DMS153 treated with DMSO at 0.1 percent for 48 hours (cell line): Measurements from ENCODE around the gene DNAH11.
"Not testable (repeated sequence)": the region's sequence is repeated elsewhere in the genome, so short reads cannot be mapped to it uniquely, and the experiment has no call there.

Experiments used
- DNase-seq: peaks from one replicate; lab custom pipeline; 2025; ENCODE audit not compliant: unreplicated experiment; lab: John Stamatoyannopoulos, UW

DNAH11 gene

DNA sequence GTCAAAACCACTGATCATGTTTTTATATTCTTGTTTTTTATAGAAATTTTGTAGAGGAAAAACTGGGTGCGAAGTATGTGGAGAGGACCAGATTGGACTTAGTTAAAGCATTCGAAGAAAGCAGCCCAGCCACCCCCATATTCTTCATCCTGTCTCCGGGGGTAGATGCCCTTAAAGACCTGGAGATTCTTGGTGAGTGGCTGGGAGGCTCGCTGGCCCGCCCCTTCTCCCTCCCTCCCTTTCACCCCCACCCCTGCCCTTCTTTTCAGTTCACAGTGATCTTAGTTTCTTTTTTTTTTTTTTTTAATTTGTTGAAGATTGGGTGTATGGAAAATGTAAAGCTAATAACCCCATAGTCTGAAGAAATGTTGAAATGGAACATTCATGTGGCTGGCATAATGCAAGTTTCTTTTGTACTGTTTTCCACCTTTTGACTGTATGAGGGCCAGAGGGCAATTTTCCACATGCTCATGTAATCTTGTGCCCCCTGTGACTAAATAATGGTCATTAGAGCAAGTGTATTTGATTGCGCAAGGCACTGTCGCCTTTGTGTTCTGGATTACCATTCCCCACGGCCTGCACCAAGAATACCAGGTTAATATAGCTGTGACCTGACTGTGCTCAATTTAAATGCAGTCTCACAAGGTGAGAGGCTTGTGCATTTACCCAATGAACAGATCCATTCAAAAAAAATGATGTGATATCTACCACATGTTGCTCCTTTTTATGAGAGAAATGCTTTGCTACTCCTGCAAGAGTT is 325.2 kb downstream of the DNAH11 start:
- no peak for DNase-seq

- no peak for DNase-seq
Measured at GRCh38 chr7:21868576-21868850, 325.7 kb downstream of the DNAH11 start.

DNA sequence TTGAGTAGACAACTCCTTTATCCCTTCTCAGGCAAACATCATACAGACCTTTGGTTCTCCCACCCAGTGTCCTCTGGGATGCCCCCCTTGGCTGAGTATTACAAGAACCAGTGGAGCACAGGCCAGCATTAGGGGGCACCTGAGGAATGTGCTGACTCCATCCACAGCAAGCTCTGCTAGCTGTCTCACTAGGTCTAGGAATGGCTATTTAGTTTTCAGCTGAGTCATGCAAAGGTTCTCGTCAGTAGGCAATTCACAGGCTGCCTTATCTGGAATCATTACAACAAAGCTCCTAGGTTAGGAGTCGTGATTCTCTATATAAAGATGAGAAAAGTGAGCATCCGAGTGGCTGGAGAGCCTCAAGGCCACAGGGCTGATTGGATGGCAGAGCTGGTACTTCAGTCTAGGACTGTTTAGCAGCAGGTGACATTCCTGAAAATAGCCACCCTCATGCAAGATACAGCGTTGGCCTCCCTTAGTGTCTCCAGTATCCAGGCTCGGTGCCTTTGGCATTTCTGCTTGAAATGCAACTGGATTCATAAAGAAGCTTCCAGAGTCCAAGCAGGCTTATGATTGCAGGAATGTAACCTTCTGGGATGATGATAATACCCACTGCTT is 327.1 kb downstream of the DNAH11 start:
- no peak for DNase-seq

- DNase-seq: no peak
Measured at GRCh38 chr7:21883069-21883468, 340.2 kb downstream of the DNAH11 start.

- not testable (repeated sequence) for DNase-seq
Measured at GRCh38 chr7:21883501-21883900, 340.7 kb downstream of the DNAH11 start.

- DNase-seq: no peak
Measured at GRCh38 chr7:21884496-21884895, 341.7 kb downstream of the DNAH11 start.

DNA sequence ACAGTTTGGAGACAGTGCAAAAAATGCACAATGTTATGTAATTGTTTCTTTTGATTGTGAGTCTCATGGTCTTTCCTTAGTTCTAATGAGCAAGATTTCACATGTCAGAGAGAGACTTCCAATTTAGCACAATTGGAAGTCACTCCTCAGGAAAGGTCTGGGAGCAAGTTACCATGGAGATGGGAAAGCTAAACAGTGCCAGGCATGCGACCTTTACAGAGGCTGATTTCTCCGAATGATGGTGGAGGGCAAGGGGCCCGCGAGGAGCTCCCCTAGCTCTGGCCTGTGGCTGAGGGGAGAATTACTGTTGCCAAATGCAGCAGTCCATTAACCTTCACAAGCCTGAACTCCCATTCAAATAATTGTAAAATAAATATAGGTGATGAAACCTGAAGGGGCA is 343.6 kb downstream of the DNAH11 start:
- no peak for DNase-seq

- DNase-seq: no peak
Measured at GRCh38 chr7:21887353-21887752, 344.5 kb downstream of the DNAH11 start.

- DNase-seq: no peak
Measured at GRCh38 chr7:21887779-21888178, 344.9 kb downstream of the DNAH11 start.

GRCh38 chr7:21891291-21891690 is 348.5 kb downstream of the DNAH11 start:
- no peak for DNase-seq

GRCh38 chr7:21893401-21893800 is 350.6 kb downstream of the DNAH11 start:
- DNase-seq: no peak

DNA sequence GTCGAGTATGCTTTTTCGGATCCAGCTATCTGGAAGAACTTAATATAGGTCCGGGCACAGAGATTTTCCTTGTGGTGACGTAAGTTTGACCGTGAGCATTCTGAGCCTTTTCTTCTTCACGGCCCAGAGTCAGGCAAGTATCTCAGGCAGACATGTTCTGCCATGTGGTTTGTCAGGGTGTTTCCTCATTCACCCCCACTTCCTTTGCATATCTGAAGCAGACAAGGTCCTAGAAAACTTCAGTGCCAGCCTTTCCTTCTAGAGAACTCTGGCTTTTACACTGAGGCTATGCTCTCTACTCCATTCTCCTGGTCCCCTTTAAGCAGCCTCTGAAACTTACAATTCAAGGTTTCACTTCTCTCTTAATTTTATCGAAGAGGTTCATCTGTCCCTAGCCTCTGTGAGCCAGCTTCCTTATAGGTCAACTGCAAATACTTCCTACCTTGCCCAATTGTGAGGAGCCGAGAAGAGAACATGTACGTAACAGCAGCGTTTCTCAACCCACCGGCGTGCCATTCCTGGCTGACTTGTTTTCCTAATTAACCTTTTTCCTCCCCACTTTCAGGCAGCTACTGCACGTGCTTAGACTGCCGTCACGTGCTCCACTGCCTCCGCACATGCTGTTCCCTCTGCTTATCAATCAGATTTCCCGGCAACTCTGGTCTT is 355.6 kb downstream of the DNAH11 start:
- no peak for DNase-seq

DNA sequence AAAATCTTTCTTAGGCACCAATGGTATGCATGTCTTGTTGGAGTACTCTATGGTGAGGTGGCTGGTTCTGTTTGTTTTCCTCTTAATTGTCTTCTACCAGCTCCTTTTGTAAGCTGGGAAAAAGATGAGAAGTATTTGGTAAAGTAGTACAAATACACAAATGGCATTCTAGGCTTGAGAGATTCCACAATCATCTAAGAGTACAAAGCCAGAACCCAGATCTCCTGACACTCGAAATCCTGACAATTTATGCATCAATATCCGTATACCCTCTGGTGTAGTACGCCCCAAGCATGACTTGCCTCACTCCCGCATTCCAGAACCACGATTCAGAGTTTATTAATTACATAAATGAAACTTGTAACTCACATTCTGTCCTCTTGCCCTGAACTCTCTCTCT is 359.4 kb downstream of the DNAH11 start:
- no peak for DNase-seq

GRCh38 chr7:21903020-21903786 is 360.4 kb downstream of the DNAH11 start:
- DNase-seq: no peak

GRCh38 chr7:21908746-21909145 is 365.9 kb downstream of the DNAH11 start:
- DNase-seq: no peak

DNA sequence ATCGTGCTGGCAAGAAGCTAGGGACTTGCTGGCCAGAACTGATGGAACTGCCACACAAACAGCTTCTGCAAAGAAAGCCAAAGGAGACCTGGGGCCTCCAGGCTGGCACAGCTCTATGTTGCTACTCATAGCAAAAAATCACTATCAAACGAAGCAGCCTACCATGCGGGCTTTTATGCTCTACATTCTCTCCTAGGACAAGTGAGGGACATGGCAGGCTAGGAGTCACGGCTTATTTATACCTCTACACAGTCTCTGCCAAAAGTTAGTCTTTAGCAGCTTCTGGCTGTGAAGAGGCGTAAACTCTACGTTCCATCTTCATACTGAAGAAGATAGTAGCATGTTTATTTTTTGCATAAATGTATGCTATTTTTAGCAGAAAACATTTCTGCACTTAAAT is 367.4 kb downstream of the DNAH11 start:
- DNase-seq: no peak

DNA sequence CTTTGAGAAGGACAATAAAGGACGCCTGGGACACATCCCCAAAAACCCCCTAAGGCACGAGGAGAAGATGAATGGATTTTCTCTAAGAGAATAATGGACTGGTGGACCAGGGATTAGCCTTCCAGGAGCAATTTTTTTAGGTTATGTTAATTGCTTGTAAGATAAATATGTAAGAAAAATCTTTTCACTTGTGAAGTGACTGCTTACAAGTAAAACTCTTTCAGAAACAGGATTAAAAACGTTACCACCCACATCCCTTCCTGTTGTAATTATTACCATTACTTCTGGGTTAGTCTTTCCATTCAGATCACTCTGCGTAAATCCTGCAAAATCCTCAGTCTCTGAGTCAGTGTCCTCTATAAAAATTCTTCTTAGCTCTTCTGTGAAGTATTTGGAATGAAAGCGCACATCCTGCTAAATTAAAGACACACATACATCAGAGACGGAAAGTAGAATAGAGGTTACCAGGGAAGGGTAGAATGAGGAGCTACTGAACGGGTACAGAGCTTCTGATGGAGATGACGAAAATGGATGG is 368.6 kb downstream of the DNAH11 start:
- no peak for DNase-seq

GRCh38 chr7:21912305-21912704 is 369.5 kb downstream of the DNAH11 start:
- no peak for DNase-seq

- DNase-seq: no peak
Measured at GRCh38 chr7:21912931-21913780, 370.3 kb downstream of the DNAH11 start.

- DNase-seq: no peak
Measured at GRCh38 chr7:21914671-21915070, 371.8 kb downstream of the DNAH11 start.

DNA sequence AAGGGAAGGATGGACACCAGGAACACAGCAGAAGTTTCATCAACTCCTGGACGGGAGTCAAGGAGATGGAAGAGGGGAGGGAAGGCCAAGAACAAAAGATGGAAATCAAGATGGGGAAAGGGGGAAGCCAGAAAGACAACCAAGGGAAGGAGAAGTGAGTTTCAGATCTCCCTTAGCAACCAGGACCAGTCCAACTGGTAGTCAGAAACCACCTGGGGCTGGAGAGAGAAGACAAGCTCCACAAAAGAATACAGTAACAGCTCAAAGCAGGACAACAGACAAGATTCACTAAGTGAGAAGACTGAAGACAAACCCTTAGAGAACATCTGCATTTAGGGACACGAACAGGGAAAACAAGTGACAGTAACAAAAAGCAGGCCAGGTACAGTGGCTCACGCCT is 372.3 kb downstream of the DNAH11 start:
- DNase-seq: no peak
